SK-N-MC (cell line): ENCODE data around the gene GSTM4.

ENCODE experiments used
- EZH2 ChIP-seq: fragments of 200-600 bp; sonication (generic); IDR thresholded peaks from one replicate; pipeline ENCODE4 v1.6.1; 2017; ENCODE audit warnings: antibody characterized with exemption
- POLR2AphosphoS5 ChIP-seq: IDR thresholded peaks from 2 replicates; pipeline ENCODE4 v1.6.1; 2012; ENCODE audit warnings: mild to moderate bottlenecking, low read depth, low read length, borderline replicate concordance

DNA sequence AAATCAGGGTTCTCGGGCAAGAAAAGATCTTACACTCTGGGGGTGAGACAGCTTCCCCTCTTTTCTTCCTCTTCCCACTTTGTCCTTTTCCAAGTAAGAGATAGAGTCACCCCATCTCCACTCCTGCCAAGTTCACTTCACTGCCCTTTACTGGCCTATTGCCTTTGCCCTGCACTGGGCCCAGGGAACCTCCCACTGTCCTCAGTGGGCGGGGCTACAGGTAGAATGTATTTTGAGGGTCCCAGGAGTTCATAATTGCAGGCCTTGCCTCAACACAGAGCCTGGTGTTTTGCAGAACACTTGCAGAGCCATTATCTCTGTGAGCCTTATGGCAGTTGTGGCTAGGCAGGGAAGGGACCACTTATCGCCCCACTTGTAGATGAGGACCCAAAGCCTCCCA lies 33.0 kb upstream of the GSTM4 start:
- TF ChIP-seq EZH2 (no peak), POLR2AphosphoS5 (no peak)
